OCI-LY3 (cell line): Measurements from ENCODE around the gene NCOA1.

Experiments used
- EZH2phosphoT487 ChIP-seq: fragments of 200-600 bp; shearing (Covaris generic); IDR thresholded peaks from 2 replicates; pipeline ENCODE4 v1.6.1; 2018; ENCODE audit warnings: antibody characterized with exemption, mixed run types, low read depth
- TF ChIP-seq, protein P1 (sequence below): fragments of 200-600, 300-600 bp; sonication (generic); IDR thresholded peaks from 2 replicates; pipeline ENCODE4 v1.5.1; 2014; ENCODE audit warnings: antibody characterized with exemption, low read length, low read depth

GRCh38 chr2:24548058-24548457, 57.0 kb downstream of the NCOA1 start:
- TF ChIP-seq, protein P1, sequence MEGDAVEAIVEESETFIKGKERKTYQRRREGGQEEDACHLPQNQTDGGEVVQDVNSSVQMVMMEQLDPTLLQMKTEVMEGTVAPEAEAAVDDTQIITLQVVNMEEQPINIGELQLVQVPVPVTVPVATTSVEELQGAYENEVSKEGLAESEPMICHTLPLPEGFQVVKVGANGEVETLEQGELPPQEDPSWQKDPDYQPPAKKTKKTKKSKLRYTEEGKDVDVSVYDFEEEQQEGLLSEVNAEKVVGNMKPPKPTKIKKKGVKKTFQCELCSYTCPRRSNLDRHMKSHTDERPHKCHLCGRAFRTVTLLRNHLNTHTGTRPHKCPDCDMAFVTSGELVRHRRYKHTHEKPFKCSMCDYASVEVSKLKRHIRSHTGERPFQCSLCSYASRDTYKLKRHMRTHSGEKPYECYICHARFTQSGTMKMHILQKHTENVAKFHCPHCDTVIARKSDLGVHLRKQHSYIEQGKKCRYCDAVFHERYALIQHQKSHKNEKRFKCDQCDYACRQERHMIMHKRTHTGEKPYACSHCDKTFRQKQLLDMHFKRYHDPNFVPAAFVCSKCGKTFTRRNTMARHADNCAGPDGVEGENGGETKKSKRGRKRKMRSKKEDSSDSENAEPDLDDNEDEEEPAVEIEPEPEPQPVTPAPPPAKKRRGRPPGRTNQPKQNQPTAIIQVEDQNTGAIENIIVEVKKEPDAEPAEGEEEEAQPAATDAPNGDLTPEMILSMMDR = no peak
- TF ChIP-seq EZH2phosphoT487 = no peak
